Measurements from ENCODE around the gene LPP. TPM values are rescaled to one million over a fixed set of nuclear protein-coding genes. Genes with fewer than 3 reads are reported as not detected.

The LPP gene
- total and polyA plus RNA-seq, 5 donors = 14.5 to 205 (median 159) TPM

DNA sequence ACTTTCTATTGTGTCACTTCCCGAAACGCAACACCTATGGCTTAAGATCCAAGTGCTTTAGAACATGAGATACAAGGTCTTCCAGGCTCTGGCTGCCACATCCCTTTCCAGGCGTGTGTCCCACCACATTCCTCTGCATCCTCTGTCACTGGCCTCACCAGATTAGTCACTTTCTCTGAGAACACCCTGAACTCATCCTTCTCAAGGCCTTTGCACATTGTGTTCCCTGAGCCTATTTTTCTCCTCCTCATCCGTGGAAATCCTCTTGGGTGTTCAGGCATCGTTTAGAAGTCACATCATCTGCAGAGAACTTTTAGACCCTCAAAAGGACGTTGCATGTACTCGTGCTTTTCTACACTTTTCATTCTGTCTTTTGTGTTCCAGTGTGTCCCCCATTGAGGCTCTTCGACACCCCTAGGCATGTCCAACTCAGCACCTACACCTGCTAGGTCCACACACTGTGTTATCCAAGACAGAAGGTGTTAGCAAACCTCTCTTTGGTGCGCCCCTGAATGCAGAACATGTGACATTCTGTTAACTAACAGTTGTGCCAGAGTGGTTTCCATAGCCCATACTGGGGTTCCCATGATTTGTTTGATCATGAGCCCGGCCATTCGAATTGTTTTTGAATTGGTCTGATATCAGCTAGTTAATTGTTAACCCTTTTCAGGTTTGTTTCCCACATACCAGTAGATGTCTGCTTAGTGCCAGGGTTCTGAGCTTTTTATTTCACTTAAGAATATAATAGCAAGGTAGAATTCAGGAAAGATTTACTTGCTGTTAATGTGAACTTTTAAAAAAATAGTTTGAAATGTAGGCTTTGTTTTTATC lies 67.2 kb downstream of the LPP start:
- Histone ChIP-seq H3K4me3 (ENCODE audit: low read length) (no peak overlapping the region), H3K27me3 (ENCODE audit: control insufficient read depth, insufficient read depth) (no peaks in the 10 kb centered on the region), H3K4me1 (ENCODE audit: control insufficient read depth, insufficient read depth, low read length) (peaks cover 25% of the 10 kb centered on the region), H3K27ac (ENCODE audit: low read length) (peak overlapping the region; percentile 91), H3K9me3 (ENCODE audit: control insufficient read depth, low read length) (no peaks in the 10 kb centered on the region)
- ATAC-seq (peak; percentile 90 to 92), DNase-seq (peak in 2 of 3 donors; percentile 31 to 59)
- intact Hi-C loops (cut with DNase I) = no loop called here
- 68% methylated on average over 11 of the region's 11 CpGs for WGBS

DNA sequence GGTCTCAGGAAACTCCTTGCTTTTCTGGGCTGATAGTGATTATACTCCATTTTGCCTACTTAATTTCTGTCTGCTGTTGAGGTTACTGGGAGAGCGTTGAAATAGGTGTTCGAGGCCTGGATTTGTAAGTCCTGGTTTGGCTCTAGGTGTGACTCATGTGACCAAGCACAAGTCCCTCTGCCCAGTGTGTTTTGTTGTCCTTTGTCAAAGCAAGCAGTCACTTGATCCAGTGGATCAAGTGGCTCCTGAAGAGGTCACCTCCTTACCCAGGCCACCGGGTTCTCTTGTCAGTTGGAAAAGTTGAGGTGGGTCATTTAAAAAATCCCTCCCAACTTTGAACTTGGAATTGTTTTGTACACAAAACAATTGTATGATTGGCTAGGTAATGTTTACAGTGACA lies 70.0 kb downstream of the LPP start:
- WGBS = 86% methylated on average over 3 of the region's 3 CpGs
- Histone ChIP-seq H3K27ac (ENCODE audit: low read length) (peak overlapping the region; percentile 9), H3K9me3 (ENCODE audit: control insufficient read depth, low read length) (no peaks in the 10 kb centered on the region), H3K4me1 (ENCODE audit: control insufficient read depth, insufficient read depth, low read length) (peaks cover 17% of the 10 kb centered on the region), H3K4me3 (ENCODE audit: low read length) (no peak overlapping the region), H3K27me3 (ENCODE audit: control insufficient read depth, insufficient read depth) (no peaks in the 10 kb centered on the region)
- DNase-seq (no peak), ATAC-seq (no peak)
- intact Hi-C loops (cut with DNase I) = no loop called here

DNA sequence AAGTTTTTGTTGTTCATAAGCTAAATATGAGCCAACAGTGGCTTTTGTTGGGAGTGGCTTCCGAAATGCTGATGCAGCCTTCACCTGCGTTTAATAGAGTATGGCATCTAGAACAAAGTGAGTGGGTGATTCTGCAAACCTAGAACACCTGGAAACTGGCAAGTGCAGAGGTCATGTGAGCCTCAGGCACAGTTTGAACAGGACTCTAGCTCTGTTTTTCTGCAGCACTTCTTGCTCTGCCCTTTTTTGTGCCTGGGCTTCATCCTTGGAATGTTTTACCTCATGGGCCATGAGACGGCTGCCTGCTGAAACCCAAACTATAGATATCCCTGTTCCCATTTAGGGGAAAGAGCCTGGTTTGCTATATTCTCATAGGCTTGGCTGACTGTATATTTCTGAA lies 73.5 kb downstream of the LPP start:
- H3K9me3 ChIP-seq (ENCODE audit: control insufficient read depth, low read length) = no peaks in the 10 kb centered on the region
- DNase-seq (no peak), ATAC-seq (no peak)
- WGBS = 95% methylated on average over 3 of the region's 3 CpGs
- no peaks in the 10 kb centered on the region for H3K27me3 ChIP-seq (ENCODE audit: control insufficient read depth, insufficient read depth)
- H3K27ac ChIP-seq (ENCODE audit: low read length) = peak overlapping the region; percentile 51
- no peak overlapping the region for H3K4me3 ChIP-seq (ENCODE audit: low read length)
- intact Hi-C loops (cut with DNase I) = no loop called here
- H3K4me1 ChIP-seq (ENCODE audit: control insufficient read depth, insufficient read depth, low read length) = peaks cover 9% of the 10 kb centered on the region

DNA sequence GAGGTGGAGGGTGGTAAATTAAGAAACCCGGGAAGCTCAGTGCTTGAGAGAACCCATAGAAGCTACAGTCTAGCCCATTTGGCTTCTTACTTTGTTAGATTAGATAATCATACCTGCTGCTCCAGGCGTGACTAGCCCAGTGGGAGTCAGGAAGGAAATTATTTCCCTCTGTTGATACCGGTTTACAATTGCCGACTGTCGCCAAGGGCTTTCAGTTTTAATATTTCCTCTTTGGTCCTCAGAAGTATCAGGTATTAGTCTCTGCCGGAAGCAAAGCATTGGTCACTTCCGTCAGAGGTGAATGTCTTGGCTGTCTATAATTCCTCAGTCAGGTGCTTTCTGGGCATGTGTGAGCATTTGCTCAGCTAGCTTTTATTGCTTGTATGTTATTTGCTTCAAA lies 75.2 kb downstream of the LPP start:
- intact Hi-C loops (cut with DNase I) = no loop called here
- no peaks in the 10 kb centered on the region for H3K27me3 ChIP-seq (ENCODE audit: control insufficient read depth, insufficient read depth)
- no peak for DNase-seq
- peaks cover 9% of the 10 kb centered on the region for H3K4me1 ChIP-seq (ENCODE audit: control insufficient read depth, insufficient read depth, low read length)
- H3K9me3 ChIP-seq (ENCODE audit: control insufficient read depth, low read length) = no peaks in the 10 kb centered on the region
- H3K4me3 ChIP-seq (ENCODE audit: low read length) = no peak overlapping the region
- no peak for ATAC-seq
- no peak overlapping the region for H3K27ac ChIP-seq (ENCODE audit: low read length)
- WGBS = 59% methylated on average over 7 of the region's 7 CpGs

DNA sequence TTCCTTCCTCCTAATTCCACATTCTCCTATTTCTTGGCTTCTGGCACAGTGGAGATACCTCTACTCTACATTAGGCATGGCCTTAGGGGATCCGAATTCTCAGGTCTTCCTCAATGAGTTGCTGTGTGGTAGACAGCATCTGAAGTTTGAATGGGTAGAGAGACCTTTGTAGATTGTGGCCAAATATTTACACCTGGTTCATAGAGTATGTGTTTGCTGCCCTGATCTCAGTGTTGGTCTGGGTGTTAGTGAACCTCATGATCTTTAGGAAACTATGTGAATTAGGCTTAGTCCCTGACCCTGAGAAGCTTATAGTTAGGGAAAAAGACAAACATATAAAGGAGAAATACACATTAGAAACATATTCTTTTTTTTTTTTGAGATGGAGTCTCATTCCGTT lies 75.8 kb downstream of the LPP start:
- H3K4me3 ChIP-seq (ENCODE audit: low read length) = no peak overlapping the region
- intact Hi-C loops (cut with DNase I) = no loop called here
- no peaks in the 10 kb centered on the region for H3K27me3 ChIP-seq (ENCODE audit: control insufficient read depth, insufficient read depth)
- peaks cover 8% of the 10 kb centered on the region for H3K4me1 ChIP-seq (ENCODE audit: control insufficient read depth, insufficient read depth, low read length)
- no peaks in the 10 kb centered on the region for H3K9me3 ChIP-seq (ENCODE audit: control insufficient read depth, low read length)
- no peak for ATAC-seq
- no peak overlapping the region for H3K27ac ChIP-seq (ENCODE audit: low read length)
- WGBS = 94% methylated on average over 2 of the region's 2 CpGs
- no peak for DNase-seq

GRCh38 chr3:188230962-188231361 lies 77.0 kb downstream of the LPP start:
- Histone ChIP-seq H3K4me3 (ENCODE audit: low read length) (no peak overlapping the region), H3K27me3 (ENCODE audit: control insufficient read depth, insufficient read depth) (no peaks in the 10 kb centered on the region), H3K27ac (ENCODE audit: low read length) (peak overlapping the region; percentile 78), H3K9me3 (ENCODE audit: control insufficient read depth, low read length) (no peaks in the 10 kb centered on the region), H3K4me1 (ENCODE audit: control insufficient read depth, insufficient read depth, low read length) (peaks cover 12% of the 10 kb centered on the region)
- ATAC-seq = peak; percentile 82 to 86
- 64% methylated on average over 5 of the region's 5 CpGs for WGBS
- DNase-seq = no peak
- intact Hi-C loops (cut with DNase I) = no loop called here

GRCh38 chr3:188231456-188231855 lies 77.5 kb downstream of the LPP start:
- DNase-seq (no peak), ATAC-seq (peak in 1 of 2 donors; percentile 32)
- 96% methylated on average over 8 of the region's 8 CpGs for WGBS
- no peak overlapping the region for H3K4me3 ChIP-seq (ENCODE audit: low read length)
- H3K4me1 ChIP-seq (ENCODE audit: control insufficient read depth, insufficient read depth, low read length) = peaks cover 12% of the 10 kb centered on the region
- peak overlapping the region; percentile 78 for H3K27ac ChIP-seq (ENCODE audit: low read length)
- no peaks in the 10 kb centered on the region for H3K9me3 ChIP-seq (ENCODE audit: control insufficient read depth, low read length)
- H3K27me3 ChIP-seq (ENCODE audit: control insufficient read depth, insufficient read depth) = no peaks in the 10 kb centered on the region
- intact Hi-C loops (cut with DNase I) = no loop called here

GRCh38 chr3:188232656-188233055 lies 78.7 kb downstream of the LPP start:
- no peak for DNase-seq
- intact Hi-C loops (cut with DNase I) = no loop called here
- no peak overlapping the region for H3K4me3 ChIP-seq (ENCODE audit: low read length)
- H3K4me1 ChIP-seq (ENCODE audit: control insufficient read depth, insufficient read depth, low read length) = peaks cover 12% of the 10 kb centered on the region
- H3K9me3 ChIP-seq (ENCODE audit: control insufficient read depth, low read length) = no peaks in the 10 kb centered on the region
- ATAC-seq = no peak
- 77% methylated on average over 2 of the region's 2 CpGs for WGBS
- H3K27ac ChIP-seq (ENCODE audit: low read length) = no peak overlapping the region
- no peaks in the 10 kb centered on the region for H3K27me3 ChIP-seq (ENCODE audit: control insufficient read depth, insufficient read depth)

- H3K9me3 ChIP-seq (ENCODE audit: control insufficient read depth, low read length) = no peaks in the 10 kb centered on the region
- no peak overlapping the region for H3K4me3 ChIP-seq (ENCODE audit: low read length)
- ATAC-seq = no peak
- no peak for DNase-seq
- H3K27ac ChIP-seq (ENCODE audit: low read length) = peak overlapping the region; percentile 54
- peaks cover 9% of the 10 kb centered on the region for H3K4me1 ChIP-seq (ENCODE audit: control insufficient read depth, insufficient read depth, low read length)
- H3K27me3 ChIP-seq (ENCODE audit: control insufficient read depth, insufficient read depth) = no peaks in the 10 kb centered on the region
- intact Hi-C loops (cut with DNase I) = no loop called here
- 36% methylated on average over 1 of the region's 1 CpG for WGBS
Measured at GRCh38 chr3:188233320-188233719, 79.4 kb downstream of the LPP start.

DNA sequence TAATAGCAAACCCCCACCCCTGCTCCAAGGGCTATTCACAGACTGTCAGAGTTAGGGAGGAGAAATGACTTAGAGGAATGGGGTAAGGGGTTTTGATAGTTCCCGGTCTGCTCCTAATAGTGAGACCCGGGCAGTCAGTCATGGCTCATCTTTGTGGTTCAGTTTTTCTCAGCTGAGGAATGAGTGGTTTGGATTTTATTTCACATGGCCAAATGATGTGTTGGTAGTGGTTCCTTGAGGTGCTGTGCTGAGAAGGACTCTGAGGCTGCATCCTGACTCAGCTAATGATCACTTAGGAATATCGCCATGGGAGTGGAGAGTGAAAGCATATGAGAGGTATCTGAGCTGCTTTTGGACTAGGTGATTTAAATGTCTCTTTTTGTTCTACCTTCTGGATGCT lies 80.2 kb downstream of the LPP start:
- ATAC-seq (no peak), DNase-seq (no peak)
- Histone ChIP-seq H3K27ac (ENCODE audit: low read length) (peak overlapping the region; percentile 78), H3K27me3 (ENCODE audit: control insufficient read depth, insufficient read depth) (no peaks in the 10 kb centered on the region), H3K4me1 (ENCODE audit: control insufficient read depth, insufficient read depth, low read length) (peaks cover 9% of the 10 kb centered on the region), H3K4me3 (ENCODE audit: low read length) (no peak overlapping the region), H3K9me3 (ENCODE audit: control insufficient read depth, low read length) (no peaks in the 10 kb centered on the region)
- WGBS = 96% methylated on average over 3 of the region's 3 CpGs
- intact Hi-C loops (cut with DNase I) = no loop called here

- Histone ChIP-seq H3K27me3 (ENCODE audit: control insufficient read depth, insufficient read depth) (no peaks in the 10 kb centered on the region), H3K27ac (ENCODE audit: low read length) (no peak overlapping the region), H3K4me3 (ENCODE audit: low read length) (no peak overlapping the region), H3K4me1 (ENCODE audit: control insufficient read depth, insufficient read depth, low read length) (peaks cover 10% of the 10 kb centered on the region), H3K9me3 (ENCODE audit: control insufficient read depth, low read length) (no peaks in the 10 kb centered on the region)
- DNase-seq (no peak), ATAC-seq (no peak)
- intact Hi-C loops (cut with DNase I) = no loop called here
- WGBS = 89% methylated on average over 4 of the region's 4 CpGs
Measured at GRCh38 chr3:188236271-188236670, 82.3 kb downstream of the LPP start.
